Suprapubic skin (tissue), 4 donors: ENCODE results near the gene PXYLP1.

ENCODE experiments used
- EP300 ChIP-seq: sonication (generic); formaldehyde crosslinking; IDR thresholded peaks from one replicate; pipeline ENCODE4 v1.6.1; 2017; ENCODE audit warnings: antibody characterized with exemption
- POLR2A ChIP-seq, 2 donors: fragments of 450-650 bp; IDR thresholded peaks; one replicate each; pipeline ENCODE4 v1.6.1; 2017; ENCODE audit warnings: antibody characterized with exemption in 2 of 2, mild to moderate bottlenecking in 2 of 2, moderate library complexity in 2 of 2
- POLR2AphosphoS5 ChIP-seq, 3 donors: sonication (generic); formaldehyde crosslinking; IDR thresholded peaks; one replicate each; pipeline ENCODE4 v1.6.1; 2017; ENCODE audit warnings: antibody characterized with exemption in 3 of 3
- TF ChIP-seq, protein P1 (sequence below), 2 donors: fragments of 200-600 bp in 1 of 2; fragments of 450-650 bp in 1 of 2; sonication (generic) in 1 of 2; IDR thresholded peaks; one replicate each; pipeline ENCODE4 v1.5.1; 2016 to 2019; ENCODE audit warnings: antibody characterized with exemption in 2 of 2, mild to moderate bottlenecking in 1 of 2, moderate library complexity in 1 of 2

DNA sequence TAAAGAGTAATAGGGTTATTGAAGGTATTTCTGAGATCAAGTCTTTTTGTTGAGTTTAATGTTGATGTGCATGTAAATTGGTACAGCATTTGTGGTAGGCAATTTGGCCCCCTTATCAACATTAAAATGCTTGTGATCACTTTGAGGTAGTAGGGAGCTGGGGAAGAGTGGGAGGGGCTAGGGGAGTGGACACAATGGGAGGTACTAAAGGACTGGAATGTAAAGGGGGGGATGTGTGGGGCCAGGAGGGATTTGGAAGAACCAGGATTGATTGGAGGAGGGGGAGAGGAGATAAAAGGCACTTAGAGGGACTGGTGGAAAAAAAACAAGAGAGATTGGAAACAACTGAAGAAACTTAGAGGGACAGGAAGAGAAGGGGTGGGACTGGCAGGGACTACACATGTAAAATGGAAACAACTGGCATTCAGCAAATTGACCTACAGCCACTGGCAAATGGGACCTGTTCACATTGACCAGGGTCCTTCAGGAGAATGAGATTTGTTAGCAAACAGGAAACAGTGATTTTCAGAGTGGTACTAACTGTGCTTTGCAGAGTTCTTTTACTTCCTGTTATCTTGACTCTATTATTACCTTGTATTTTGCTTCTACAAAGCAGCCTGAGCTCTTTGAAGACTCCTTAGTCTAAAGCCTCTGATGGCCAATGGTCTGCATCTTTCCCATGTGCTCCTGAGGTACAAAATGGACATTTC, 88.9 kb downstream of the PXYLP1 start:
- TF ChIP-seq POLR2A (IDR thresholded peaks at IDR 0.05) (no peak), POLR2AphosphoS5 (IDR thresholded peaks at IDR 0.05) (no peak), EP300 (no peak)
- TF ChIP-seq, protein P1, sequence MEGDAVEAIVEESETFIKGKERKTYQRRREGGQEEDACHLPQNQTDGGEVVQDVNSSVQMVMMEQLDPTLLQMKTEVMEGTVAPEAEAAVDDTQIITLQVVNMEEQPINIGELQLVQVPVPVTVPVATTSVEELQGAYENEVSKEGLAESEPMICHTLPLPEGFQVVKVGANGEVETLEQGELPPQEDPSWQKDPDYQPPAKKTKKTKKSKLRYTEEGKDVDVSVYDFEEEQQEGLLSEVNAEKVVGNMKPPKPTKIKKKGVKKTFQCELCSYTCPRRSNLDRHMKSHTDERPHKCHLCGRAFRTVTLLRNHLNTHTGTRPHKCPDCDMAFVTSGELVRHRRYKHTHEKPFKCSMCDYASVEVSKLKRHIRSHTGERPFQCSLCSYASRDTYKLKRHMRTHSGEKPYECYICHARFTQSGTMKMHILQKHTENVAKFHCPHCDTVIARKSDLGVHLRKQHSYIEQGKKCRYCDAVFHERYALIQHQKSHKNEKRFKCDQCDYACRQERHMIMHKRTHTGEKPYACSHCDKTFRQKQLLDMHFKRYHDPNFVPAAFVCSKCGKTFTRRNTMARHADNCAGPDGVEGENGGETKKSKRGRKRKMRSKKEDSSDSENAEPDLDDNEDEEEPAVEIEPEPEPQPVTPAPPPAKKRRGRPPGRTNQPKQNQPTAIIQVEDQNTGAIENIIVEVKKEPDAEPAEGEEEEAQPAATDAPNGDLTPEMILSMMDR (IDR thresholded peaks at IDR 0.05), result no peak
